ENCODE measurements around the gene TMEM62. TPM values are rescaled to one million over a fixed set of nuclear protein-coding genes. Genes with fewer than 3 reads are reported as not detected.
A peak's percentile ranks its signal among the peaks of the same experiment; 100 is the strongest.

Gene TMEM62
- total and polyA plus RNA-seq, 7 donors: 6.3 to 22.8 (median 7.8) TPM

DNA sequence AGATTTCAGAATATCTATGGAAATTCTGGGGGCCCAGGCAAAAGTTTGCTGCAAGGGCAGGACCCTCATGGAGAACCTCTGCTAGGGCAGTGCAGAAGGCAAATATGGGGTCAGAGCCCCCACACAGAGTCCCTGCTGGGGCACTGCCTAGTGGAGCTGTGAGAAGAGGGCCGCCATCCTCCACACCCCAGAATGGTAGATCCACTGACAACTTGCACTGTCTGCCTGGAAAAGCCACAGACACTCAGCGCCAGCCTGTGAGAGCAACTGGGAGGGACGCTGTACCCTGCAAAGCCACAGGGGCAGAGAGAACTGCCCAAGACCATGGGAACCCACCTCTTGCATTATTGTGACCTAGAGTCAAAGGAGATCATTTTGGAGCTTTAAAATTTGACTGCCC is 65.6 kb downstream of the TMEM62 start:
- no peak overlapping the region for H3K27ac ChIP-seq
- intact Hi-C loops (cut with DNase I): no loop called here
- H3K4me3 ChIP-seq: no peak overlapping the region
- H3K36me3 ChIP-seq (ENCODE audit: insufficient read depth in 1 of 2, low read depth in 1 of 2): peaks cover 0 to 19% of the 10 kb centered on the region in 2 donors
- DNase-seq: no peak
- TF ChIP-seq CTCF (IDR thresholded peaks at IDR 0.05): no peak
- H3K27me3 ChIP-seq (ENCODE audit: insufficient read depth in 3 of 3, low read length in 2 of 3): no peaks in the 10 kb centered on the region
- H3K4me1 ChIP-seq: peaks cover 14% of the 10 kb centered on the region
- no peaks in the 10 kb centered on the region for H3K9me3 ChIP-seq
- 94 to 98% (median 97%) methylated on average over 3 of the region's 3 CpGs for WGBS, 3 donors
- no peak for ATAC-seq

DNA sequence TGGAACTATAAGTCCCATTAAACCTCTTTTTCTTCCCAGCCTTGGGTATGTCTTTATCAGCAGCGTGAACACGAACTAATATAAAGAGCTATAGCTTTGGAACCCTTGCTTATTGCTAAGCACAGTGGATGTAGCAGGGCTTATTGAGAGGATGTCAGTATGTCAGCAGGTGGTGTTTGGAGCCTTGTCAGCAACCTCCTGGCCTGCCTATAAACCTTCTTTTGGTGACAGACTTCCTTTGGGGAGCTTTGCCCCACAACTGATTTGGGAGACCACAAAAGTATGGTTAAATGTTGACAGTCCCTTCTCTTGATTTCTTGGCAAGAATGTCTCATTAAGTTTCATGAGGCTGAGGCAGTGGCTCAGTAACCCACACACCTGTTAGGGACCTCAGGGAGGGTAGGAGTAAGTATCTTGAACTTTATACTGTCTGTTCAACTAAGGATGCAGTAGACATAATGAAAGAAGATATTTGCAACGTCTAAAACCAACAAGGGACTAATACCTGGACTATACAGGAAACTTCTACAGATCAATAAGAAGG is 66.6 kb downstream of the TMEM62 start:
- no peak overlapping the region for H3K27ac ChIP-seq
- DNase-seq (no peak), ATAC-seq (no peak)
- 79 to 82% (median 82%) methylated on average over 3 of the region's 3 CpGs for WGBS, 3 donors
- no peaks in the 10 kb centered on the region for H3K27me3 ChIP-seq (ENCODE audit: insufficient read depth in 3 of 3, low read length in 2 of 3)
- H3K4me1 ChIP-seq: peaks cover 3% of the 10 kb centered on the region
- intact Hi-C loops (cut with DNase I): loop anchor here in 1 of 2 donors (10.0 kb wide), 1 partner anchor 495 kb away; no protein-coding TSS in a partner anchor
- H3K36me3 ChIP-seq (ENCODE audit: insufficient read depth in 1 of 2, low read depth in 1 of 2): peaks cover 0 to 10% of the 10 kb centered on the region in 2 donors
- TF ChIP-seq CTCF (IDR thresholded peaks at IDR 0.05): no peak
- no peaks in the 10 kb centered on the region for H3K9me3 ChIP-seq
- H3K4me3 ChIP-seq: no peak overlapping the region

DNA sequence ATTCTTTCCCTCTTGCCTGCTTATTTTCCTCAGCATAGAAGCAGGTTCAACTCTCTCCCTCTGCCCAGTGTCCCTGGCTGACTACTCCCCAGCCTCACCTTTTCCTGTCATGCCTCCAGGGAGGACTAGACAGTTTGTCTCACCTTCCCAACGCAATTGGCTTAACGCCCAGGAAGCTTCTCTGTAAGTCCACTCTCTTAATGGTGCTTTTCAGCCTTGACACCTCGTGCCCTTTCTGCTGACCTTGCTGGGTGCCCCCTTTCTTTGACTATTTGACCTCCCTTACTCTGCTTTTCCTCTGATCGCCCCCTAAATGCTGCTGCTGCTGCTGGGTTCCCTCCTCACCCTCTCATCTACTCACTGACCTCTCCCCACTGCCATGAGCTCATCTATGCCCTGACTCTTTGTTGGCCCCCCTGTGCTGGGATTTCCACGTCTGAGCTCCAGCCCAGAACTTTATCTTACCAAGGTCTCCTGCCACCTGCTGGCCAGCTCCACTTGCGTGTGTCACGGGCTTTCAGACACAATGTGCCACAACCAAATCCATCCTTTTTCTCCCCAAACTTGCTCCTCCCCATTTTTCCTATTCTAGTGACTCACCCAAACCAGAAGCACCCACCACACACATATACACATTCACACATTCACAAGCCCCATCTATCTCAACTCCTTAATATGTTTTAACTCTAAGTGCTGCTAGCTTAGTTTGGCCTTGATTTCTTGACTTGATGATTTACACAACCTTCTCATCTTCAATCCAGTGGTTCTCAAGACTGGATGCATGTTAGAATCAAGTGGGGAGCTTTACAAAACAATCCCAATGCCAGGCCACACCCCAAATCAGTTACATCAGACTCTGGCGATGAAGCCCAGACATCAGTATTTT is 70.9 kb downstream of the TMEM62 start:
- Histone ChIP-seq H3K4me3 (no peak overlapping the region), H3K9me3 (no peaks in the 10 kb centered on the region), H3K4me1 (no peaks in the 10 kb centered on the region), H3K27me3 (ENCODE audit: insufficient read depth in 3 of 3, low read length in 2 of 3) (peaks cover 0 to 2% (median 0%) of the 10 kb centered on the region in 3 donors), H3K27ac (no peak overlapping the region), H3K36me3 (ENCODE audit: insufficient read depth in 1 of 2, low read depth in 1 of 2) (no peaks in the 10 kb centered on the region)
- intact Hi-C loops (cut with DNase I): loop anchor here (1.0 to 10.0 kb wide), 2 partner anchors 17 to 499 kb away; no protein-coding TSS in a partner anchor
- WGBS, 3 donors: 31 to 33% (median 32%) methylated on average over 8 of the region's 8 CpGs
- ATAC-seq (peak; percentile 74 to 92 (median 80)), DNase-seq (peak; percentile 44 to 75)
- peak; percentile 59 for TF ChIP-seq CTCF (IDR thresholded peaks at IDR 0.05)

DNA sequence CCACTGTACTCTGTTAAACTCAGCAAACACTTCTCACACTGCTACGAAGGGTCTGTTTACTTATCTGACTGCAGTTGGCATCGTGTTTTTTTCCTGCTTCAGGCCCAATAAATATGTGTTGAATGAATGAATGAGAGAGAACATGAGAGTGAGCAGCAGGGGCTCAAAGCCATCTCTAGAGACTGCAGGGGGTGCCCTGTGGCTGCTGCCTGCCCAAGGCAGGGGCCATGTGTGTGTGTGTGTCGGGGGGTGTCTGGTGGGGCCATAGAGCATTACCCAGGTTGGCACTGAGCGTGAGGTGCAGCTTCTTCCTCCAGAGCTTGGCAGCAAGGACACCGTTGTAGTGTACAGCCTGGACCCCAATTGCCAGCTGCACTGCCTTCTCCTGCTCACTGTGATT is 72.7 kb downstream of the TMEM62 start:
- H3K4me1 ChIP-seq: no peaks in the 10 kb centered on the region
- intact Hi-C loops (cut with DNase I): loop anchor here in 1 of 2 donors (10.0 kb wide), 1 partner anchor 501 kb away; no protein-coding TSS in a partner anchor
- 80 to 84% (median 80%) methylated on average over 5 of the region's 5 CpGs for WGBS, 3 donors
- peaks cover 0 to 5% (median 0%) of the 10 kb centered on the region in 3 donors for H3K27me3 ChIP-seq (ENCODE audit: insufficient read depth in 3 of 3, low read length in 2 of 3)
- H3K36me3 ChIP-seq (ENCODE audit: insufficient read depth in 1 of 2, low read depth in 1 of 2): no peaks in the 10 kb centered on the region
- no peak for TF ChIP-seq CTCF (IDR thresholded peaks at IDR 0.05)
- H3K27ac ChIP-seq: no peak overlapping the region
- no peak overlapping the region for H3K4me3 ChIP-seq
- DNase-seq (no peak), ATAC-seq (no peak)
- no peaks in the 10 kb centered on the region for H3K9me3 ChIP-seq
